ACC112 (cell line): Measurements from ENCODE around the gene DEFB108B.
"Not testable (repeated sequence)": the region's sequence is repeated elsewhere in the genome, so short reads cannot be mapped to it uniquely, and the experiment has no call there.

Experiments used
- H2AFZ ChIP-seq: fragments of 200-600 bp; sonication (generic); one replicate; pipeline ENCODE4 v1.6.0; 2017; ENCODE audit warnings: antibody characterized with exemption, low read length; ENCODE audit not compliant: unreplicated experiment
- H3K27ac ChIP-seq: fragments of 200-600 bp; sonication (generic); 2 replicates; pipeline ENCODE4 v1.5.1; 2014; ENCODE audit warnings: low read depth, mild to moderate bottlenecking, antibody characterized with exemption, low read length, moderate library complexity
- H3K27me3 ChIP-seq: fragments of 200-600 bp; sonication (generic); 2 replicates; pipeline ENCODE4 v1.6.1; 2014; ENCODE audit warnings: mild to moderate bottlenecking, antibody characterized with exemption, low read length, moderate library complexity, mixed read lengths; ENCODE audit not compliant: insufficient read depth
- H3K36me3 ChIP-seq: fragments of 200-600 bp; sonication (generic); 2 replicates; pipeline ENCODE4 v1.6.1; 2016; ENCODE audit warnings: mild to moderate bottlenecking, antibody characterized with exemption, low read length, moderate library complexity, mixed read lengths; ENCODE audit not compliant: insufficient read depth
- H3K4me1 ChIP-seq: fragments of 200-600 bp; sonication (generic); one replicate; pipeline ENCODE4 v1.6.1; 2016; ENCODE audit warnings: low read length, mixed read lengths; ENCODE audit not compliant: insufficient read depth, unreplicated experiment, control insufficient read depth
- H3K4me3 ChIP-seq: fragments of 200-600 bp; sonication (generic); 2 replicates; pipeline ENCODE4 v1.5.1; 2014; ENCODE audit warnings: mild to moderate bottlenecking, low read depth, low read length
- H3K79me2 ChIP-seq: fragments of 200-600 bp; sonication (generic); one replicate; pipeline ENCODE4 v1.6.0; 2016; ENCODE audit warnings: low read length; ENCODE audit not compliant: control insufficient read depth, unreplicated experiment, insufficient read depth

The DEFB108B gene

GRCh38 chr11:71870661-71871060 lies 37.7 kb downstream of the DEFB108B start:
- not testable (repeated sequence) for H3K4me1 ChIP-seq, H3K4me3 ChIP-seq, H3K27me3 ChIP-seq, H3K36me3 ChIP-seq, H3K79me2 ChIP-seq, H3K27ac ChIP-seq, H2AFZ ChIP-seq

DNA sequence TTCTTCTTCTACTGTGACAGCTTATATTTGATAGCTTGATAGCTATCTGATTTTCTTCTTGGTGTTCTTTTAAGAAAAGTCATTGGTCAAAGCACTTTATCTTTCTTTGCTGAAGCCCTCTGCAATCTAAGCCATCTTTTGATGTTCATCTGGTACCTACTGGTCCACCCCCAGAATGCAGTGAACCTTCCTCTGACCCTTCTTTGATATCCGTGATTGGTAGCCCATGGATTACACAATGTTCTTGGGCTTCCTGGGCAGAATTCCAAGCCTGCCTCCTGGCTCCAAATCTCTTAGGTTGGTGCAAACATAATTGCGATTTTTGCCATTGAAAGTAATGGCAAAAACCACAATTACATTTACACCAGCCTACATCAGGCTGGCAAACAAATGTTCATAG lies 43.3 kb downstream of the DEFB108B start:
- not testable (repeated sequence) for H2AFZ ChIP-seq, H3K27me3 ChIP-seq, H3K4me1 ChIP-seq, H3K79me2 ChIP-seq, H3K36me3 ChIP-seq, H3K4me3 ChIP-seq, H3K27ac ChIP-seq

GRCh38 chr11:71878059-71878458 lies 45.1 kb downstream of the DEFB108B start, which contains the start of gene DEFB131B:
TSS of gene DEFB131B (plus strand) at chr11:71878453. CDS start at chr11:71878453, 0 bp downstream.
- H3K79me2 ChIP-seq, H3K27me3 ChIP-seq, H3K4me1 ChIP-seq, H2AFZ ChIP-seq, H3K36me3 ChIP-seq, H3K4me3 ChIP-seq, H3K27ac ChIP-seq: not testable (repeated sequence)

DNA sequence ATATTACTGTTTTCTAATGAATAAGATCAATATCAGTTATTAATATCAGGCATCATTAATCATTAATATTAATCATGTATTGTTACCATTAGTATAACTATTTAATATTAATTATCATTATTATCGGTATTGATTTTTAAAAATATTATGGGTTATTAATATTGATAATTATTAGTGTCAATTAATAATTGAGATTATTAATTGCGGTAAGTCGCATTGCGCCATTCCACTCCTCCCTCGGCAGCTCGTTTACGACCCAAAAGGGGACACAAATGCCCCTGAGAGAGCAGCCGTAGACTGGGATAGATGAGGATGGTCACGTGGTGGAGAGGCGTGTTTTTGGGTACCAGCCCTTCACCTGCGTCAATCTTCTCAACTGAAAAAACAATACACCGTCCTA lies 52.8 kb downstream of the DEFB108B start:
- not testable (repeated sequence) for H3K4me1 ChIP-seq, H3K27ac ChIP-seq, H2AFZ ChIP-seq, H3K4me3 ChIP-seq, H3K79me2 ChIP-seq, H3K27me3 ChIP-seq, H3K36me3 ChIP-seq
